T follicular helper cell (primary cell): ENCODE measurements around the gene TMEM259.

Experiments used
- DNase-seq: peaks from one replicate; pipeline ENCODE4 v3.0.0-alpha.2; 2020; ENCODE audit warnings: low read depth

TMEM259 gene

GRCh38 chr19:1055886-1056620, 35.1 kb upstream of the TMEM259 start:
- no peak for DNase-seq

- no peak for DNase-seq
Measured at GRCh38 chr19:1055028-1055425, 34.1 kb upstream of the TMEM259 start.

- no peak for DNase-seq
Measured at GRCh38 chr19:1054102-1055027, 33.4 kb upstream of the TMEM259 start.

GRCh38 chr19:1053176-1054101, 32.5 kb upstream of the TMEM259 start:
- DNase-seq, result no peak

GRCh38 chr19:1052349-1052975, 31.5 kb upstream of the TMEM259 start:
- DNase-seq, result no peak

GRCh38 chr19:1051791-1052190, 30.9 kb upstream of the TMEM259 start:
- no peak for DNase-seq

GRCh38 chr19:1050989-1051788, 30.3 kb upstream of the TMEM259 start:
- DNase-seq, result no peak

GRCh38 chr19:1049800-1050199, 28.9 kb upstream of the TMEM259 start:
- no peak for DNase-seq

- DNase-seq, result no peak
Measured at GRCh38 chr19:1049106-1049505, 28.2 kb upstream of the TMEM259 start.

- no peak for DNase-seq
Measured at GRCh38 chr19:1047696-1048147, 26.8 kb upstream of the TMEM259 start.

- DNase-seq, result no peak
Measured at GRCh38 chr19:1046836-1047695, 26.1 kb upstream of the TMEM259 start.

- no peak for DNase-seq
Measured at GRCh38 chr19:1046117-1046626, 25.2 kb upstream of the TMEM259 start.

- peak; percentile 67 for DNase-seq
Measured at GRCh38 chr19:1045247-1045603, 24.3 kb upstream of the TMEM259 start.

- DNase-seq, result no peak
Measured at GRCh38 chr19:1042689-1043511, 22.0 kb upstream of the TMEM259 start.

- no peak for DNase-seq
Measured at GRCh38 chr19:1041835-1042685, 21.1 kb upstream of the TMEM259 start.

GRCh38 chr19:1041272-1041834, 20.4 kb upstream of the TMEM259 start:
- DNase-seq, result no peak
